Cardiac muscle cell (in vitro differentiated cells and primary cell): ENCODE measurements around the gene BTG4. TPM values are rescaled to one million over a fixed set of nuclear protein-coding genes. Genes with fewer than 3 reads are reported as not detected.

Experiments
- DNase-seq, 2 donors: peaks; one replicate each; pipeline versions ENCODE4 v3.0.0 to v3.0.0-alpha.2; 2010 to 2017; ENCODE audit warnings: low read depth in 1 of 2, low spot score in 1 of 2
- H3K27ac ChIP-seq: fragments of 200-600 bp; sonication (generic); 2 replicates; pipeline ENCODE4 v1.5.1; 2016
- H3K27me3 ChIP-seq: fragments of 200-600 bp; sonication (generic); 2 replicates; pipeline ENCODE4 v1.6.0; 2016; ENCODE audit warnings: control low read depth
- H3K36me3 ChIP-seq: fragments of 200-600 bp; sonication (generic); 2 replicates; pipeline ENCODE4 v1.5.1; 2016; ENCODE audit warnings: control low read depth
- H3K4me1 ChIP-seq: fragments of 200-600 bp; sonication (generic); 2 replicates; pipeline ENCODE4 v1.8.1; 2017; ENCODE audit warnings: low read depth, mild to moderate bottlenecking, mixed run types
- H3K4me3 ChIP-seq: fragments of 200-600 bp; sonication (generic); 2 replicates; pipeline ENCODE4 v1.5.1; 2016; ENCODE audit warnings: mild to moderate bottlenecking
- H3K9me3 ChIP-seq: fragments of 200-600 bp; sonication (generic); 2 replicates; pipeline ENCODE4 v1.5.1; 2017; ENCODE audit warnings: low read depth, mild to moderate bottlenecking, control low read depth
- CTCF ChIP-seq: IDR thresholded peaks from 2 replicates; pipeline ENCODE4 v1.5.1; 2012; ENCODE audit warnings: low read depth, mild to moderate bottlenecking, low read length
- polyA plus RNA-seq: library from polyadenylated mRNA; unstranded; fragments of >200 nt; fragmentation: Nextera tagmentation; extraction: Ambion mirVana; gene quantifications from 2 replicates; pipeline ENCODE4 v1.2.1, GENCODE V29; 2016
- total RNA-seq: library from RNA; depleted of rRNA; stranded (reverse); fragments of >200 nt; gene quantifications from 2 replicates; pipeline ENCODE4 v1.2.3, GENCODE V29; 2016

The BTG4 gene
- total and polyA plus RNA-seq, 2 experiments from 2014 or later, result not detected

DNA sequence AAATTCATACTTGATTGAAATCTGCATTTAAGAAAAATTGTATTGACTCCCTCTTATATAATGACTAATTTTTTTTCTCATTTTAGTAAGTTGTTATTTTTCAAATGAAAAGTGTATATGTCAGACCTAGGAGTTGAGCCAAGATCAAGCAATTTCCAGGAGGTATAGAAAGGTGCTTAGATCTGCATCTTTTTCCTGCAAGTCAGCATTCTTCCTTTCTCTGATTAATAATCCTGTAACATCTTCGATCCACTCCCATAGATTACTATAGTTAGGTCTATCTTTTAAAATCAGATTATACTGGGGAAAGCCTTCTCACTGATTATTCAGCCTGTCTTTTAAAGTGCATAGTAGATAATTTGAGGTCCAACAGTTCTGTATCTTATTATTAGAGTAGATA, 15.1 kb upstream of the BTG4 start:
- Histone ChIP-seq H3K36me3 (no peaks in the 10 kb centered on the region), H3K27ac (no peak overlapping the region), H3K9me3 (no peaks in the 10 kb centered on the region), H3K4me1 (no peaks in the 10 kb centered on the region), H3K4me3 (no peak overlapping the region), H3K27me3 (no peaks in the 10 kb centered on the region)
- no peak for TF ChIP-seq CTCF
- no peak for DNase-seq

GRCh38 chr11:111526501-111526900, 14.3 kb upstream of the BTG4 start:
- H3K4me3 ChIP-seq, result no peak overlapping the region
- H3K27me3 ChIP-seq, result no peaks in the 10 kb centered on the region
- no peak overlapping the region for H3K27ac ChIP-seq
- no peaks in the 10 kb centered on the region for H3K9me3 ChIP-seq
- no peaks in the 10 kb centered on the region for H3K36me3 ChIP-seq
- no peaks in the 10 kb centered on the region for H3K4me1 ChIP-seq
- TF ChIP-seq CTCF, result no peak
- peak in 1 of 2 donors; percentile 27 for DNase-seq

- Histone ChIP-seq H3K9me3 (no peaks in the 10 kb centered on the region), H3K4me3 (no peak overlapping the region), H3K27ac (no peak overlapping the region), H3K36me3 (no peaks in the 10 kb centered on the region), H3K27me3 (no peaks in the 10 kb centered on the region), H3K4me1 (no peaks in the 10 kb centered on the region)
- no peak for TF ChIP-seq CTCF
- no peak for DNase-seq
Observed at GRCh38 chr11:111525456-111525855, 13.3 kb upstream of the BTG4 start.

GRCh38 chr11:111524056-111524455, 11.9 kb upstream of the BTG4 start:
- Histone ChIP-seq H3K4me1 (no peaks in the 10 kb centered on the region), H3K27me3 (no peaks in the 10 kb centered on the region), H3K36me3 (no peaks in the 10 kb centered on the region), H3K9me3 (no peaks in the 10 kb centered on the region), H3K27ac (no peak overlapping the region), H3K4me3 (no peak overlapping the region)
- no peak for TF ChIP-seq CTCF
- DNase-seq, result no peak

DNA sequence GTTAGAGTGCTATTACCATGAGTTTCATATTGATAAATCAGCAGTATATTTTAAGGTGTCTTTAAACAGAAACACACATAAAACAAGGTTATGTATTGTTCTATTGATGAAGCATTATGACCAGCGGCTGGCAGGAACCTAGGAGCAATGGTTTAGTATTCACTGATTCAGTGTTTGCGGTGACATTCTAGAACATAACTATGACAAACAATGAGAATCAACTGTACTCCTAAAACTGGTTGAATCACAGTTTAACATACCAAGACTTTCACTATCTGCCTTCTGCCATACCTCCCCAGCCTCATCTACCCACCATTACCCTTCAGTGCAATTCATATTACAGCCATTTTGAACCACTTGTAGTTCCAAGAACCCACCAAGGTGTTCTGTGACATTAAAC, 11.2 kb upstream of the BTG4 start:
- no peaks in the 10 kb centered on the region for H3K36me3 ChIP-seq
- H3K4me1 ChIP-seq, result no peaks in the 10 kb centered on the region
- H3K9me3 ChIP-seq, result no peaks in the 10 kb centered on the region
- no peak for DNase-seq
- H3K4me3 ChIP-seq, result no peak overlapping the region
- TF ChIP-seq CTCF, result no peak
- H3K27me3 ChIP-seq, result no peaks in the 10 kb centered on the region
- H3K27ac ChIP-seq, result no peak overlapping the region

DNA sequence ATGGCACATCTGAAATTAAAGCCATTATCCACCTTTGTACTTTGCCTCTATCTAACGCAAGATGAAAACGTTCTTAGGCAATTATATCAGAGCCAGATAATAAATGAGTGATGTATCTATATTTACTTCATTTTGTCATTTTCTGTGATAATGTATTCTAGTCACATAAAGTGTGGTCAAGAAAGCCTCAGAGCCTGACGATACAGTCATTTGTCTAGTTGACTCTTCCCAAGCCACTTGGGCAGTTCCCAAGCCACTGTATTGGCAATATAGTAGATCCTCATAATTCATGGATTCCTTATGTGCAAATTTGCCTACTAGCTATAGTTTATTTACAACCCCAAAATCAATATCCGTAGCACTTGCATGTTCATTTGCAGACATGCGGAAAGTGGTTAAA, 10.2 kb upstream of the BTG4 start:
- no peak for TF ChIP-seq CTCF
- Histone ChIP-seq H3K27me3 (no peaks in the 10 kb centered on the region), H3K4me1 (no peaks in the 10 kb centered on the region), H3K27ac (no peak overlapping the region), H3K36me3 (no peaks in the 10 kb centered on the region), H3K4me3 (no peak overlapping the region), H3K9me3 (no peaks in the 10 kb centered on the region)
- DNase-seq, result no peak
